ENCODE measurements around the gene AKR1D1.
"Not testable (repeated sequence)": the region's sequence is repeated elsewhere in the genome, so short reads cannot be mapped to it uniquely, and the experiment has no call there.

AKR1D1 gene

GRCh38 chr7:138074121-138074520 lies 2.1 kb upstream of the AKR1D1 start:
- DNase-seq (ENCODE audit: low spot score): no peak

- no peak for DNase-seq (ENCODE audit: low spot score)
These were observed 1.7 kb upstream of the AKR1D1 start for GRCh38 chr7:138074540-138074939.

- no peak for DNase-seq (ENCODE audit: low spot score)
These were observed 909 bp upstream of the AKR1D1 start for GRCh38 chr7:138075350-138075749.

GRCh38 chr7:138075786-138076185 lies 473 bp upstream of the AKR1D1 start:
- DNase-seq (ENCODE audit: low spot score): not testable (repeated sequence)

- no peak for DNase-seq (ENCODE audit: low spot score)
These were observed 1.6 kb downstream of the AKR1D1 start for GRCh38 chr7:138077809-138078208.

GRCh38 chr7:138079137-138079536 lies 2.9 kb downstream of the AKR1D1 start:
- no peak for DNase-seq (ENCODE audit: low spot score)

GRCh38 chr7:138081868-138082267 lies 5.6 kb downstream of the AKR1D1 start:
- no peak for DNase-seq (ENCODE audit: low spot score)

GRCh38 chr7:138083859-138084258 lies 7.6 kb downstream of the AKR1D1 start:
- DNase-seq (ENCODE audit: low spot score): no peak

- no peak for DNase-seq (ENCODE audit: low spot score)
These were observed 10.5 kb downstream of the AKR1D1 start for GRCh38 chr7:138086563-138087270.

- no peak for DNase-seq (ENCODE audit: low spot score)
These were observed 13.0 kb downstream of the AKR1D1 start for GRCh38 chr7:138089080-138089901.

- DNase-seq (ENCODE audit: low spot score): no peak
These were observed 14.8 kb downstream of the AKR1D1 start for GRCh38 chr7:138091032-138091431.

GRCh38 chr7:138091840-138092239 lies 15.6 kb downstream of the AKR1D1 start:
- not testable (repeated sequence) for DNase-seq (ENCODE audit: low spot score)

- DNase-seq (ENCODE audit: low spot score): no peak
These were observed 16.3 kb downstream of the AKR1D1 start for GRCh38 chr7:138092486-138093028.

GRCh38 chr7:138095972-138096935 lies 20.0 kb downstream of the AKR1D1 start:
- DNase-seq (ENCODE audit: low spot score): no peak

- peak; percentile 9 for DNase-seq (ENCODE audit: low spot score)
These were observed 20.9 kb downstream of the AKR1D1 start for GRCh38 chr7:138097064-138097741.

- DNase-seq (ENCODE audit: low spot score): no peak
These were observed 23.6 kb downstream of the AKR1D1 start for GRCh38 chr7:138099813-138100212.

- DNase-seq (ENCODE audit: low spot score): no peak
These were observed 29.0 kb downstream of the AKR1D1 start for GRCh38 chr7:138105221-138105620.

GRCh38 chr7:138115047-138115446 lies 38.8 kb downstream of the AKR1D1 start:
- no peak for DNase-seq (ENCODE audit: low spot score)

GRCh38 chr7:138116141-138116540 lies 39.9 kb downstream of the AKR1D1 start:
- DNase-seq (ENCODE audit: low spot score): no peak

GRCh38 chr7:138116892-138117291 lies 40.6 kb downstream of the AKR1D1 start:
- DNase-seq (ENCODE audit: low spot score): no peak

GRCh38 chr7:138120140-138120827 lies 44.0 kb downstream of the AKR1D1 start:
- no peak for DNase-seq (ENCODE audit: low spot score)

Measured in cerebellar cortex (tissue), 1 donor.